ENCODE results near the gene PCNT.
"Not testable (repeated sequence)": the region's sequence is repeated elsewhere in the genome, so short reads cannot be mapped to it uniquely, and the experiment has no call there.

PCNT gene

DNA sequence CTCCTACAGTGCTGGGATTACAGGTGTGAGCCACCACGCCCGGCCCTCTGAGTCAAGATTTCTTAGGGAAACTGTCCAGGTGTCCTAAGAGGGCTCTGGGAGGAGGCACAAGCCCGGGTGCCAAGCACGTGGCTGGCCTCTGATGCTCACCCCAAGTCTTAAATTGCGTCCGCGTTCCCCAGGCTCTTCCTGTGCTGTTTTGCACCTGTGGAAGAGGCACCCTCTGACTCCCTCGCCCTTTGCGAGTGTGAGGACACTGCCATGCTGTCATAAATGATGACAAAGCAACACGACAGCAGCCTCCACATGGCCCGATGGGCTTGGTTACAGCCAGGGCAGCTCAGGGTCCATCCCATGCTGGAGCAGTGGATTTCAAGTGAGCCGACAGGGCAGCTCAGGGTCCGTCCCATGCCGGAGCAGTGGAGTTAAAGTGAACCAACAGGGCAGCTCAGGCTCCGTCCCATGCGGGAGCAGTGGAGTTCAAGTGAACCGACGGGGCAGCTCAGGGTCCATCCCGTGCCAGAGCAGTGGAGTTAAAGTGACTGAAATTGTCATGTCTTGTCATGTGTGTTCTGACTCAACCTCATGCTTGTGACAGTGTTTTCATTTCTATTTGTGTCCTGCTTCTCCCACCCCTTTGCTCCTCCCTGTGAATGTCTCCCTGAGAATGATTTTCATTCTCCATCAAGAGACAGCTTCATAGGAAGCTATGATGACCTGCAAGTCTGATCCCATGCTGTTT is 33.9 kb downstream of the PCNT start:
- no peak for DNase-seq (ENCODE audit: low read depth)

DNA sequence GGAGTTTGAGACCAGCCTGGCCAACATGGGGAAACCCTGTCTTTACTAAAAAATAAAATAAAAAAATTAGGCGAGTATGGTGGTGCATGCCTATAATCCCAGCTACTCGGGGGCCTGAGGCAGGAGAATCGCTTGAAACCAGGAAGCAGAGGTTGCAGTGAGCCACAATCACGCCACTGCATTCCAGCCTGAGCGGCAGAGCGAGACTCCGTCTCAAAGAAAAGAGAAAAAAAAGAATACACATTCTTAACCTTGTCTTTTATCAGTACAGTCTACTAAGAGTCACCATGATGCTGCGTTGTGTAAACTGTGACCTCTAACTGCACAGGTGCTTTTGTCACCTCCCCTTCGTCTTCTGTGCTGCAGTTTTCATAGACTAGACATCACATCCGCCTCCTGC is 37.2 kb downstream of the PCNT start:
- no peak for DNase-seq (ENCODE audit: low read depth)

DNA sequence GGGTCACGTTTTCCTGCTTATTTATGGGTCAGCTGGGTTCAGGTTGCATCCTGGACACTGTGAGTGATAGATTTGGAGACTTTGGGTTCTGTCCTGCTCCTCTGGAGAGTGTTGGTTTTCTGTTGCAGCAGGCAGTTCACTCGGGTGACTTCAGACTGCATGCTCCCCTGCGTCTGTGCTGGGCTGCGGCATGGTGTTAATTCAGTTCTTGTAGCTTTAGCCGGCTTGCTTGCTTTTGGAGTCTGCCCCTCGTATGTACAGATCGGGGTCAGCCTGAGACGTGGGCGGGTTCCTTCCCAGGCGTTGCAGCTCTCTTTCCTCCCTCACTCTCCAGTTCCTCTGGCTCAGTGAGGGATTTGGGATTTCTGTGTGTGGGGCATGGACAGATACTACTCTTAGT is 38.0 kb downstream of the PCNT start:
- DNase-seq (ENCODE audit: low read depth), result no peak

DNA sequence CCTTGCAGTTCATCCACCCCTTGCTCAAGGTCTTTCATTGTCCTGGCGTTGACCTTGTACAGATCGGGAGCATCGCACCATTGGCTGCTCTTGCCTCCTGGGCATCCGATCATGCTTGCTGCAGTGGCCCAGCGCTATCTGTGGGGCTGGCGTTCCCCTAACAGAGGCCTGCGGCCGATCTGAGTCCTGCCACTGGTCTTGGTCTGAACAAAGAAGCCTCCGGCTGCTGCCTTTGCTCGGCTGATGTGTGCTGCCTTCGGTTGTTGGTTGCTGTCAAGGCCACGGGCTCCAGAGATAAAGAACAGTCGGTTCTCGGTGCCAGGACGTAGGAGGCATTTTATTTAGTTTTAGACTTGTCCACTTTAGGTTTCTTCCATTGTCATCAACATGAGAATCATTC is 39.0 kb downstream of the PCNT start:
- DNase-seq (ENCODE audit: low read depth), result no peak

DNA sequence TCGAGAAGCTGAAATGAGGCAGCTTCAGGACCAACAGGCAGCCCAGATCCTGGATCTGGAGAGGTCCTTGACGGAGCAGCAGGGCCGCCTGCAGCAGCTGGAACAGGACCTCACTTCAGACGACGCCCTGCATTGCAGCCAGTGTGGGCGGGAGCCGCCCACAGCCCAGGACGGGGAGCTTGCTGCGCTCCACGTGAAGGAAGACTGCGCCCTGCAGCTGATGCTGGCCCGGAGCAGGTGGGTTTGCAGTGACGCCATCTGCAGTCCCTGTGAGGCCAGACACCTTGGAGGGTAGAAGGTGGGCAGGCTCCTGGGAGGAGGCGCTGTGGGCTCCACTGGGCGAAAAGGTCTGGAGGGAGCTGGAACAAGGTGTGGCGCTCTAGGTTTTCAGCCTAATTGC is 39.7 kb downstream of the PCNT start:
- DNase-seq (ENCODE audit: low read depth), result no peak

DNA sequence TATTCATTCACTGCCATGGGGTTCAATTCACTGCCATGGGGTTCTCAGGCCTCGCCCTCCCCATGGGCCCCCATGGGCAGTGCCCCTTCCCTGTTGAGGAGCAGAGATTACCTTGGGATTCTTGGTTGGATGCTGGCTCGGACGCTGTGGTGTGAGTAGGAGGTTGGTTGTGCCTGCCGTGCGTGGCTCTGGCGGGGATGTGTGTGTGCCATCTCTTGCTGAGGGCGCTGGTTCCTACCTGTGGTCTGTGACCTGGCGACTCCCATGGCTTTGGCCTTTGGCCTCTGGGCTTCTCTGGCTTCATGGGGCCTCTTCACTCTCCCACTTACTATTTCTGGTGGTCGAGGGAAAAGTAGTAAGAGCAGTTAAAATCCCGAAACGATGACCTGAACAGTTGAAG is 42.1 kb downstream of the PCNT start:
- DNase-seq (ENCODE audit: low read depth), result no peak

DNA sequence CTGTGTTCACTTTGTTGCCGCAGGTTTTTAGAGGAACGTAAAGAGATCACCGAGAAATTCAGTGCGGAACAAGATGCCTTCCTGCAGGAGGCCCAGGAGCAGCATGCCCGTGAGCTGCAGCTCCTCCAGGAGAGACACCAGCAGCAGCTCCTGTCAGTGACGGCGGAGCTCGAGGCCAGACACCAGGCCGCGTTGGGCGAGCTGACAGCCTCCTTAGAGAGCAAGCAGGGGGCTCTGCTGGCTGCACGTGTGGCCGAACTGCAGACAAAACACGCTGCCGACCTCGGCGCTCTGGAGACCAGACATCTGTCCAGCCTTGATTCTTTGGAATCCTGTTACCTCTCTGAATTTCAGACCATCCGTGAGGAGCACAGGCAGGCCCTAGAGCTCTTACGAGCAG is 42.6 kb downstream of the PCNT start:
- DNase-seq (ENCODE audit: low read depth), result no peak

DNA sequence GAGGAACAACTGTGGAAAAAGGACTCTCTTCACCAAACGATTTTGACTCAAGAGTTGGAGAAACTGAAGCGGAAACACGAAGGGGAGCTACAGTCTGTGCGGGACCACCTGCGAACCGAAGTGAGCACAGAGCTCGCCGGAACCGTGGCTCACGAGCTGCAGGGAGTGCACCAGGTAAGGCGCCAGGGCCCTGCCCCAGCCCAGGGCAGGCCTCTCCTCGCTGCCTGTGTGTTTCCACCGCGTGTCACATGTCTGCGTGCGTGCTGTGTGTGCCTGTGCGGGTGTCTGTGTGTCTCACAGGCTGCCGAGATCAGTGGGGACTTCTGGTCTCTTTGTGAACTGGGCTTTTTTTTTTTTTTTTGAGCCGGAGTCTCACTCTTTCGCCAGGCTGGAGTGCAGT is 43.0 kb downstream of the PCNT start:
- no peak for DNase-seq (ENCODE audit: low read depth)

DNA sequence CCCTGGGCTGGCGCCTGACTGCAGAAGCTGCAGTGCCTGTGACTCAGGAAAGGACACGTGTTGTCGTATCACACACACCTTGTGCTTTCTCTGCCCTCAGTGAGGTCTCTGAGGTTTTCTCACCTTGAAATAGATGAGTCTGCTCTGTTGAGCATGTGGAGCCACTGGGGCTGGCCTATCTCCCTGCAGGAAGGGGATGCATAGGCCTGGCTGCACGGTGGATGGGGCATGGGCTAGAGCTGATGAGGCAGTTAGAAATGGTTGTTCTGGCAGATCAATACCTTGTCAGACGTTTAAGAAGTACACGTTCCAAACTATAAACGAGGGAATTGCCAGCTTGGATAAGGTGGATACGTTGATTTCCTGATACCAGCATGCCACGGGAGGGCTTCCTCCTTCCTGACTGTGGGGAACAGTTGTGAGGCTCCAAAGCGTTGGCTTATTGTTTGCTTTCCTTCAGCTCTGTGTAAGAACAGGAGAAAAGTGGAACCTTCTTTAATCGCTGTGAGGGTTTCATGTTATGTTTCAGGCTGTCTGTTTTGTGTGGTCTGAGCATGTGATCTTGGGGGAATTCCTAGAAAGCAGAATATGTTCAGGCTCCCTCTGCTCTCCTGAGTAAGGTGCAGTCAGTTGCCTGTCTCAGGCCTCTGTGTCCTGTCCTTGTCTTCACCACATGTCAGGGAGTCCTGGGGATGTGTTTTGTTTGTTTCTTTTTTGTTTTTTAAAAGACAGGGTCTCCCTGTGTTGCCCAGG is 44.8 kb downstream of the PCNT start:
- DNase-seq (ENCODE audit: low read depth), result peak; percentile 31

DNA sequence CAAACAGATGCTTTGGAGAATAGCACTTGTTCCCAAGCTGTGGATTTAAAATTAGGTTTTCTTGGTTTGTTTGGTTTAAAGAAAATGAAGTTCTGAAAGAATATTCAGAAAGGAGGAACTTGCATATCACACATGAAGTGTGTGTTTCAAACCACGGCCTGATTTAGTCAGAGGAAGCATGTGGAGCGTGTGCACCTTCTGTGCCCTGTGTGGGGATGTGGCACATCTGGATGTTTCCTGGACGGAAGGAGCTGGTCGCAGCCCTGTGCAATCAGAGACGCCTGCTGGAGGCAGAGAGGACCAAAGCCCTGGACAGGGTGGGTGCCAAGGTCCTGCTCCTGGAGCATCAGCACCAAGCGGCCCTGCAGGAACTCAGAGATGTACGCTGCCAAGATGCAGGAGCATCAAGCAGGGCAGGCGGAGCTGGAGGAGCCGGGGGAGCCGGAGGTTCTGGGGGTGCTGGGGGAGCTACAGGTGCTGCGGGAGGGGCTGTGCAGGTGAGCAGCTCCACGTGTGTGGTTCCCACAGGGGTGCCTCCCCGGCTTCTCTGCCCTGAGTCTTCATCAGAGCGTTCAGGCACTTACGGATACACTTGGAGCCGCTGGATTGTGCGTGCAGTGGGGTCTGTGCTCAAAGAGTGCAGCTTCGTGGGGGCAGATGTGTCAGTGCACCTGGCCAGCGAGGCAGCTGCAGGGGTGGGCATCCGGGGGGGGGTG is 45.7 kb downstream of the PCNT start:
- no peak for DNase-seq (ENCODE audit: low read depth)

DNA sequence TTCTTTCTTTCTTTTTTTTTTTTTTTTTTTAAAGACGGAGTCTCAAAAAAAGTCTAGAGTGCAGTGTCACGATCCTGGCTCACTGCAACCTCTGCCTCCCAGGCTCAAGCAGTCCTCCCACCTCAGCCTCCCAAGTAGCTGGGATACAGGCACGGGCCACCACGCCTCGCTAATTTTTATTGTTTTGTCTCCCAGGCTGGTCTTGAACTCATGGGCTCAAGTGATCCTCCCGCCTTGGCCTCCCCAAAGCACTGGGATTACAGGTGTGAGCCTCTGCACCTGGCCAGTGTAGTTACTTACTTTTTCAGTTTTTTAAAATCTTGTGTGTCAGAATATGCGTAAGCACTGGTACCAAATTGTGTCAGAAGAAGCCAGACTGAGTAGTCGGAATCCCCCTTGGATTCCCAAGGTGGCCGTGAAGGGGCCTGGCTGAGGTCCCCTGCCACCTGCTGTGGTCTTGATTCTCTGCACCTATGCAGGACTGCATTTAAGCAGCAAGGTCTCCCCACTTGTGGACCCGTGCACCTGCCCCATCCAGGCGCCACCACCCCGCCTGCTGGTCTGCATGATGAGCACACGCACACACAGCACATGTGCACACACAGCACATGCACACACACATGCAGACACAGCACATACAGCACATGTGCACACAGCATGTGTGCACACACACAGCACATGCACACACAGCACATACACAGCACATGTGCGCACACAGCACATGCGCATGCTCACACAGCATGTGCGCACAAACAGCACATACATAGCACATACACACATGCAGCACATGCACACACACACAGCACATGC is 47.5 kb downstream of the PCNT start:
- DNase-seq (ENCODE audit: low read depth), result no peak

DNA sequence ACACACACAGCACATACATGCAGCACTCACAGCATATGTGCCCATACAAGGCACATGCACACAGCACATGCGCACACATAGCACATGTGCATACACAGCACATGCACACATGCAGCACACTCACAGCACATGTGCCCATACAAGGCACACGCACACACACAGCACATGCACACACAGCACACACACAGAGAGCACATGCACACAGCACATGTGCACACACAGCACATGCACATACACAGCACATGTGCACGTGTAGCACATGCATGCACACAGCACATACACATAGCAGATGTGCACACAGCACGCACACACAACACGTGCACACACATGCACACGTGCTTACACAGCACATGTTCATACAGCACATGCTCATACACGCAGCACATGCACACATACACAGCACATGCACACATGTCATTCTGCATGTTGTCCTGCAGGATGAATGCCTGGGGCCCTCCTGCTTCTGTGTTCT is 48.1 kb downstream of the PCNT start:
- no peak for DNase-seq (ENCODE audit: low read depth)

DNA sequence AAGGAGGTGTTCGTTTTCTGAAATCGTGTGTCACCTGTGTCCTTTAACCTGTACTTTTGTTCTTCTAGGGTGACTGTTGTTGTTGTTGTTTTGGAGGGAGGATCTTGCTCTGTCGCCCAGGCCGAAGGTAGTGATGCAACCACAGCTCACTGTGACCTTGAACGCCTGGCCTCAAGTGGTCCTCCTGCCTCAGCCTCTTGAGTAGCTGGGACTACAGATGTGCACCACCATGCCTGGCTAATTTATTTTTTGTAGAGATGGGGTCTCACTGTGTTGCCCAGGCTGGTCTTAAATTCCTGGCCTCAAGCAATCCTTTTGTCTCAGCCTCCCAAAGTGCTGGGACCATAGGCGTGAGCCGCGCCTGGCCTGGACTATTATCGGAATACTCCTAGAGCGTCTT is 49.0 kb downstream of the PCNT start:
- DNase-seq (ENCODE audit: low read depth), result not testable (repeated sequence)

DNA sequence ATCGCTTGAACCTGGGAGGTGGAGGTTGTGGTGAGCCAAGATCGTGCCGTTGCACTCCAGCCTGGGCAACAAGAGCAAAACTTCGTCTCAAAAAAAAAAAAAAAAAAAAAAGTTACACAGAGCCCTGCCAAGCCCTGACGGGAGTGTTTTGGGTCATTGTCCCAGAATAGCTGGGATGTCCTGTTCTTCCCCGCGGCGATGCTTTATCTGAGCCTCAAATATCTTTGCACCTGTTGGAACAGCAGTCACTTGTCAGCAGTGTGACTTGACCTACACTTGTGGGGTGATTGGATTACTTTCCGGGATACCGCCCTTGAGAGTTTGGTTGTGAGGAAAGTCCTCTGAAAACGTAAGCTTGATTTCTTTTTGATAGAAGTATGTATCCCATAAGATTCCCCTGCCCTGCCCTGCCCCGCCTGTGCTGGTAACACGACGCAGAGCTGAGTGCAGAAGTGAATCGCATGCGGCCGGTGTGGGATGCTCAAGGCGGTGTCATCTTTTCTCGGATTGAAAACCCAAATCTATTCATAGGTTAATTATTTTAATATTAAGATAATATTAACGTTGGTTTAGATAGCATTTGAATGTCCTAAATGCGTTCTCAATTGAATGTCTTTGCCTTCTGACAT is 50.9 kb downstream of the PCNT start:
- no peak for DNase-seq (ENCODE audit: low read depth)

DNA sequence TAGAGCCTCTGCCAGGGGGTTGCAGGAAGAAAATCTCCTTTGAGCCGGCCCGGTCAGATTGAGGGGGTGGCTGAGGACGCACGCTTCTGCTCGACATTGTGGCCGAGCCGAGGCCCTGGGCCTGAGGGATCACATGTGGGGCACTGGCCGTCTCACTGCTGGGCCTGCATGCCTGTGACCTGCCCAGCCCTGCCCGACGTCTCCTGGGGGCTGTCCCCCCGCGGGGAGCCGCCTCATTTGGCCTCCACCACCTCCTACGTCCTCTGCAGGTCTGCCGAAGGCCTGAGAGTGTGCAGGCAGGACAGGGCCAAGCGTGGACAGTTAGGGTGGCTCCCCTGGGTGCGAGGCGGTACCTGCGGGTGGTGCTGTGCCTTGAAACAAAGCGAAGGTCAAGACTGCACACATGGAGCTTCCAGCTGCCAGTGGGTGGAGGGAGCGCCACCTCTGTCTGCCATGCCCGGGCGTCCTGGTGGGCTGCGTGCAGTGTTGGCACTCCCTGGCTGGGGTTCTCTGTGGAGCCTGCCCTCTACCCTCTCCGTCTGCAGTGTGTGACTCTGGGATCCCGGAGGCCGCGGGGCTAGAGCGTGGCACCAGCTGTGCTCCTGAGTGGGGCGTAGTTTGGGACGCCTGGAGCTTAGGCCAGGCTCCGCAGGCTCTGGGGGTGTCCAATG is 51.7 kb downstream of the PCNT start:
- no peak for DNase-seq (ENCODE audit: low read depth)

DNA sequence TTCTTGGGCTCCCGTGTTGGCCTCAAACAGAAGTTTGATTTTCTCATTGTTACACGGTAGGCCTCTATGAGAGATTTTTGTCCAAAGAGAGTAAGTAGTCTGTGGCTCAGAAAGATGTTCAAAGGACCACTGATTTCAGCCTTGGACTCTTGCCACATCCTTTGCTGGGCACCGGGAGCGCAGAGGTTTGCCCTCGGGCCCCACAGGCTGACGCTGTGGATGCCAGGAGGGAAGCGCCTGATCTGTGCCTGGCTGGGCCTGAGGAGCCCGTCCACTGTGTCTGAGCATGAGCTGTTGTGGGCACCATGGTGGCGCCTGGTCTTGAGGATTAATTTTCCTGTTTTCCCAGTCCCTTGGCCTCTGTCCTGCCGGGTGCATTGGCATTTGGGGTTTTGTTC is 52.3 kb downstream of the PCNT start:
- no peak for DNase-seq (ENCODE audit: low read depth)

DNA sequence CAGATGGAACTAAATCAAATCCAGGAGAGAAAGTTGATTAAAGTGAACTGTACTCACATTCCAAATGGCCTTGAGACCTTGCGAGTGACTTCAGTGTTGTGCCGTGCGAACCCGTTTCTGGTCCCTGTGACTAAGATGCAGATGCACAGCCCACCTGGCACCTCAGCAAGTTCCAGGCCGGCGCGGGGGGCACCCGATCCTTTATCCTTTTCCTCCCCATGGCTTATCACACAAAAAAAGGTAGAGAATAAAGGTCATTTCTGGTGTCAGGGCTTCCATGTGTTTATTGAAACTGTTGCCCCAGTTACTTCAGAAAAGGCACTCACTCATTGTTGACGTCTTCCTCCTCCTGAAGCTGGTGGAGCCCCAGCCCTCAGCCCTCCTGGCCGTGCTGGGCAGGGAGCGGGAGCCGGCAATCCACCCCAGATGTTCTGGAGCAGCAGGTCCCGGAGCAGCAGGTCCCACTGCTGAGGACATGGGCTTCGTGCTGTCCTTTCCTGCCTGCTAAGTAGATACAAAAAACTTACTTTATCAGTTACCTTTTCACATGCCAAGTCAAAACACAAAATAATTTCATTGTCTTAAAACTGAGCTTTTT is 53.0 kb downstream of the PCNT start:
- no peak for DNase-seq (ENCODE audit: low read depth)

DNA sequence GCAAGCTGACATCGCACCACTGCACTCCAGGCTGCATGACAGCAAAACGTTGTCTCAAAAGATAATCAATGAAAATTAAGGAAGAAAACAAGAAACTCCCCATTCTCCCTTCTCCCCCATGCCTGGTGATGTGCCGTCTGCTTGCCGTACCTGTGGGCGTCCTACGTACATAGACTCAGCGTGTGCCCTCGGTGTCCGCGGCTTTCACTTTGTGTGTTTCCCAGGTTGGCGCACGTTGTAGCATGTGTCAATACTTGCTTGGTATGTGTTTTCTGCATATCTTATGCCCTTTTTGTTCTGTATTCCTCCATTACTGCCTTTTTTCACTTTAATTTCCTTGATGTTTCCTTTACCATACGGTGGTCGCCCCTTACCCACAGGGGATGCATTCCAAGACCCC is 53.8 kb downstream of the PCNT start:
- DNase-seq (ENCODE audit: low read depth), result no peak

DNA sequence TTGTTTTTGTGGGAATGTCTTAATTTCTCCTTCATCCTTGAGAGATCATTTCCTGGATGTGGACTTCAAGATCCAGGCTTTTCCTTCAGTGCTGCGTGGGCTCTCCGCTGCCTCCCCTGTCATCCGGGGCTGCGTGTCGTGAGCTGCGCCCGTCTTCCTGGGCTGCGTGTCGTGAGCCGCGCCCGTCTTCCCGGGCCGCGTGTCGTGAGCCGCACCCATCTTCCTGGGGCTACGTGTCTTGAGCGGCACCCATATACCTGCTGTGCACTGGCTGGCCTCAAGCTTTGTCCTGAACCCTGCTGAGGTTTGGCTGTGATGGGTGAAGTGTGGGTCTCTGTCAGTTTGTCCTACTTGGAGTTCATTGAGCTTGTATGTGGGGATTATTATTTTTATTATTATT is 55.1 kb downstream of the PCNT start:
- no peak for DNase-seq (ENCODE audit: low read depth)

DNA sequence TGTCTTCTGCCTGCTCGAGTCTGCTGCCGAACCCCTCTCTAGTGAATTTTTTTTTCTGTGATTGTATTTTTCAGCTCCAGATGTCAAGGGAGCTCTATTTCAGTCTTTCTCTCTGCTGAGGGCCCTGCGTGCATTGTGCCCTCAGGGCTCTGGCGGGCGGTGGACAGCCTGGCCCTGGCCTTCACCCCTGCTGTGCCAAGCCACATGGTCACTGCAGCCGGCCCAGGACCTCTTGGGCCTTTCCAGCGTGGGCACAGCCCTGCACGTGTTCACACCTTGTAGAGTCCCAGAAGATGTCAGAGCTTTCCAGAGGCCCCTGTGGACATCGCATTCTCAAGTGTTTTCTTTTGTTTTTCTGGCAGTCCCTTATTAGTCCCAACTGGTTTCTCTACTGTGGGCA is 55.7 kb downstream of the PCNT start:
- no peak for DNase-seq (ENCODE audit: low read depth)

DNA sequence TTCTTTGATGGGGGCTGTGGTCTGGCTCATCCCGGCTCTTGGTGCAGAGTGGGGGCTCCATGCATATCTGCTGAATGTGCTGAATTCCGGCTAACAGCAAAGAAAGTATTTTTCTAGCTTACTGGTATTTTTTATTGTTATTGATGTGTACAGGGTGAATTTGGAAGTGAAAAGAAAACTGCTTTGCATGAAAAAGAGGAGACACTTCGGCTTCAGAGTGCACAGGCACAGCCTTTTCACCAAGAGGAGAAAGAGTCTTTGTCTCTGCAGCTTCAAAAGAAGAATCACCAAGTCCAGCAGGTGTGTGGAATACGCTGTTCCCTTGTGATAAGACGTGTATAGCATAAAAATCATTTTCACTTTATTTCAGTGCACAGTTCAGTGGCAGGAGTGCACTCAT is 57.6 kb downstream of the PCNT start:
- no peak for DNase-seq (ENCODE audit: low read depth)

Measured in activated T-cell treated with anti-CD3 and anti-CD28 coated beads for 48 hours (primary cell).